Neural cell (in vitro differentiated cells): ENCODE results near the gene DEFB121. TPM values are rescaled to one million over a fixed set of nuclear protein-coding genes. Genes with fewer than 3 reads are reported as not detected.

Source experiments
- H2AFZ ChIP-seq: fragments of 200-600, 300-800 bp; sonication (generic), shearing (Covaris generic); 2 replicates; pipeline ENCODE4 v1.6.0; 2014; ENCODE audit warnings: low read depth, mild to moderate bottlenecking, antibody characterized with exemption, low read length, moderate library complexity
- H3F3A ChIP-seq: fragments of 200-600 bp; shearing (Covaris generic); 2 replicates; pipeline ENCODE4 v1.6.1; 2016; ENCODE audit warnings: mild to moderate bottlenecking, moderate library complexity, mixed read lengths, antibody characterized with exemption, low read length; ENCODE audit not compliant: insufficient read depth, poor library complexity, severe bottlenecking
- H3K27ac ChIP-seq: fragments of 200-600, 300-800 bp; sonication (generic), shearing (Covaris generic); 2 replicates; pipeline ENCODE4 v1.5.1; 2014; ENCODE audit warnings: mild to moderate bottlenecking, low read length, moderate library complexity
- H3K27me3 ChIP-seq: fragments of 300-800, 200-600 bp; sonication (generic), shearing (Covaris generic); 2 replicates; pipeline ENCODE4 v1.6.0; 2014; ENCODE audit warnings: mild to moderate bottlenecking, low read depth, low read length, moderate library complexity; ENCODE audit not compliant: insufficient read depth
- H3K36me3 ChIP-seq: fragments of 300-800, 200-600 bp; sonication (generic), shearing (Covaris generic); 2 replicates; pipeline ENCODE4 v1.5.1; 2014; ENCODE audit warnings: mild to moderate bottlenecking, antibody characterized with exemption, low read length, moderate library complexity; ENCODE audit not compliant: insufficient read depth
- H3K4me2 ChIP-seq: fragments of 300-800, 200-600 bp; sonication (generic), shearing (Covaris generic); 2 replicates; pipeline ENCODE4 v1.6.0; 2014; ENCODE audit warnings: mild to moderate bottlenecking, low read length
- H3K4me3 ChIP-seq: fragments of 300-800, 200-600 bp; sonication (generic), shearing (Covaris generic); 2 replicates; pipeline ENCODE4 v1.5.1; 2014; ENCODE audit warnings: mild to moderate bottlenecking, low read length, moderate library complexity
- H3K79me2 ChIP-seq: fragments of 200-600 bp; shearing (Covaris generic); replicated peaks from 2 replicates; pipeline ENCODE4 v1.6.0; 2014; ENCODE audit warnings: mild to moderate bottlenecking, low read length, moderate library complexity; ENCODE audit not compliant: insufficient read depth
- H3K9ac ChIP-seq: fragments of 300-800, 200-600 bp; sonication (generic), shearing (Covaris generic); 2 replicates; pipeline ENCODE4 v1.6.1; 2016; ENCODE audit warnings: mild to moderate bottlenecking, low read length, mixed read lengths
- H3K9me2 ChIP-seq: fragments of 200-600 bp; shearing (Covaris generic); 2 replicates; pipeline ENCODE4 v1.6.1; 2016; ENCODE audit warnings: mild to moderate bottlenecking, low read length, mixed read lengths; ENCODE audit not compliant: insufficient read depth
- H3K9me3 ChIP-seq: fragments of 200-600, 300-800 bp; sonication (generic), shearing (Covaris generic); 2 replicates; pipeline ENCODE4 v1.6.1; 2016; ENCODE audit warnings: mild to moderate bottlenecking, mixed run types, low read length, moderate library complexity, mixed read lengths
- H4K20me1 ChIP-seq: fragments of 200-600 bp; shearing (Covaris generic); 2 replicates; pipeline ENCODE4 v1.6.1; 2016; ENCODE audit warnings: mild to moderate bottlenecking, mixed run types; ENCODE audit not compliant: insufficient read depth
- EP300 ChIP-seq: fragments of 450-650 bp; conservative IDR thresholded peaks from 2 replicates; pipeline ENCODE4 v1.6.1; 2014; ENCODE audit warnings: antibody characterized with exemption, mild to moderate bottlenecking, moderate library complexity; ENCODE audit not compliant: poor library complexity, severe bottlenecking
- EZH2 ChIP-seq: fragments of 200-600, 300-800 bp; shearing (Covaris generic), sonication (generic); IDR thresholded peaks from 2 replicates; pipeline ENCODE4 v1.6.1; 2014; ENCODE audit warnings: antibody characterized with exemption, low read length, borderline replicate concordance, mild to moderate bottlenecking; ENCODE audit not compliant: insufficient read depth, poor library complexity, severe bottlenecking
- MXI1 ChIP-seq: fragments of 450-650 bp; conservative IDR thresholded peaks from 2 replicates; pipeline ENCODE4 v1.6.1; 2014; ENCODE audit warnings: antibody characterized with exemption, mild to moderate bottlenecking; ENCODE audit not compliant: poor library complexity, severe bottlenecking
- POLR2AphosphoS5 ChIP-seq: IDR thresholded peaks from 2 replicates; pipeline ENCODE4 v1.6.1; 2012
- RAD21 ChIP-seq: fragments of 450-650 bp; conservative IDR thresholded peaks from 2 replicates; pipeline ENCODE4 v1.6.1; 2014; ENCODE audit warnings: antibody characterized with exemption, mild to moderate bottlenecking, moderate library complexity
- SMC3 ChIP-seq: fragments of 450-650 bp; conservative IDR thresholded peaks from 2 replicates; pipeline ENCODE4 v1.6.1; 2014; ENCODE audit warnings: antibody characterized with exemption, mild to moderate bottlenecking, moderate library complexity; ENCODE audit not compliant: poor library complexity
- TAF1 ChIP-seq: IDR thresholded peaks from 2 replicates; pipeline ENCODE4 v1.6.1; 2012; ENCODE audit warnings: low read depth
- polyA plus RNA-seq: library from polyadenylated mRNA; depleted of rRNA; stranded (reverse); fragments of >200 nt; gene quantifications from 2 replicates; pipeline ENCODE4 v1.2.3, GENCODE V29; 2014
- TF ChIP-seq, protein P1 (sequence below): IDR thresholded peaks from 2 replicates; pipeline ENCODE4 v1.6.1; 2012; ENCODE audit warnings: borderline replicate concordance
- TF ChIP-seq, protein P2 (sequence below): fragments of 450-650 bp; IDR thresholded peaks from 2 replicates; pipeline ENCODE4 v1.5.1; 2014; ENCODE audit warnings: antibody characterized with exemption, mild to moderate bottlenecking, moderate library complexity; ENCODE audit not compliant: poor library complexity, severe bottlenecking

Gene DEFB121
- polyA plus RNA-seq, 1 donor from 2014 or later: not detected

DNA sequence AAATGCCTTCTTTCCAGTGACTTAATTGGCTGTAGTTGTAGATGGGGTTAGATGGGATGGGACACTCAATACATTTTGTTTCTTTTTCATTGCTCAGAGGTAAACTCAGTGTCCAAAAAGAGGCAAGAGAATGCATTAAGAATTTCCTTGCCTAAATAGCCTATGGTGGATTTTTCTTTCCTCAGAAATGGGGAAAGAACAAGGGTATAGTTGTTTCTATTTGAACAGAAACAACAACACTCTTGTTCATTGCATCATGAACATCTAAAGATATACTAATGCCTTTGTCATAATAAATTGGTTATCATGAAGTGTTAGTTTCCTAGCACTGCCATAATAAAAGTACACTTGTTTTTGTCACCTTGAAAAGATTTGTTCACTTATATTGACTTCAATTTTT is 19.8 kb upstream of the DEFB121 start:
- TF ChIP-seq, protein P1, sequence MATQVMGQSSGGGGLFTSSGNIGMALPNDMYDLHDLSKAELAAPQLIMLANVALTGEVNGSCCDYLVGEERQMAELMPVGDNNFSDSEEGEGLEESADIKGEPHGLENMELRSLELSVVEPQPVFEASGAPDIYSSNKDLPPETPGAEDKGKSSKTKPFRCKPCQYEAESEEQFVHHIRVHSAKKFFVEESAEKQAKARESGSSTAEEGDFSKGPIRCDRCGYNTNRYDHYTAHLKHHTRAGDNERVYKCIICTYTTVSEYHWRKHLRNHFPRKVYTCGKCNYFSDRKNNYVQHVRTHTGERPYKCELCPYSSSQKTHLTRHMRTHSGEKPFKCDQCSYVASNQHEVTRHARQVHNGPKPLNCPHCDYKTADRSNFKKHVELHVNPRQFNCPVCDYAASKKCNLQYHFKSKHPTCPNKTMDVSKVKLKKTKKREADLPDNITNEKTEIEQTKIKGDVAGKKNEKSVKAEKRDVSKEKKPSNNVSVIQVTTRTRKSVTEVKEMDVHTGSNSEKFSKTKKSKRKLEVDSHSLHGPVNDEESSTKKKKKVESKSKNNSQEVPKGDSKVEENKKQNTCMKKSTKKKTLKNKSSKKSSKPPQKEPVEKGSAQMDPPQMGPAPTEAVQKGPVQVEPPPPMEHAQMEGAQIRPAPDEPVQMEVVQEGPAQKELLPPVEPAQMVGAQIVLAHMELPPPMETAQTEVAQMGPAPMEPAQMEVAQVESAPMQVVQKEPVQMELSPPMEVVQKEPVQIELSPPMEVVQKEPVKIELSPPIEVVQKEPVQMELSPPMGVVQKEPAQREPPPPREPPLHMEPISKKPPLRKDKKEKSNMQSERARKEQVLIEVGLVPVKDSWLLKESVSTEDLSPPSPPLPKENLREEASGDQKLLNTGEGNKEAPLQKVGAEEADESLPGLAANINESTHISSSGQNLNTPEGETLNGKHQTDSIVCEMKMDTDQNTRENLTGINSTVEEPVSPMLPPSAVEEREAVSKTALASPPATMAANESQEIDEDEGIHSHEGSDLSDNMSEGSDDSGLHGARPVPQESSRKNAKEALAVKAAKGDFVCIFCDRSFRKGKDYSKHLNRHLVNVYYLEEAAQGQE: no peak
- TF ChIP-seq SMC3 (no peak), EP300 (no peak), TAF1 (no peak), RAD21 (no peak), POLR2AphosphoS5 (no peak), EZH2 (no peak), MXI1 (no peak)
- TF ChIP-seq, protein P2, sequence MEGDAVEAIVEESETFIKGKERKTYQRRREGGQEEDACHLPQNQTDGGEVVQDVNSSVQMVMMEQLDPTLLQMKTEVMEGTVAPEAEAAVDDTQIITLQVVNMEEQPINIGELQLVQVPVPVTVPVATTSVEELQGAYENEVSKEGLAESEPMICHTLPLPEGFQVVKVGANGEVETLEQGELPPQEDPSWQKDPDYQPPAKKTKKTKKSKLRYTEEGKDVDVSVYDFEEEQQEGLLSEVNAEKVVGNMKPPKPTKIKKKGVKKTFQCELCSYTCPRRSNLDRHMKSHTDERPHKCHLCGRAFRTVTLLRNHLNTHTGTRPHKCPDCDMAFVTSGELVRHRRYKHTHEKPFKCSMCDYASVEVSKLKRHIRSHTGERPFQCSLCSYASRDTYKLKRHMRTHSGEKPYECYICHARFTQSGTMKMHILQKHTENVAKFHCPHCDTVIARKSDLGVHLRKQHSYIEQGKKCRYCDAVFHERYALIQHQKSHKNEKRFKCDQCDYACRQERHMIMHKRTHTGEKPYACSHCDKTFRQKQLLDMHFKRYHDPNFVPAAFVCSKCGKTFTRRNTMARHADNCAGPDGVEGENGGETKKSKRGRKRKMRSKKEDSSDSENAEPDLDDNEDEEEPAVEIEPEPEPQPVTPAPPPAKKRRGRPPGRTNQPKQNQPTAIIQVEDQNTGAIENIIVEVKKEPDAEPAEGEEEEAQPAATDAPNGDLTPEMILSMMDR: no peak

GRCh38 chr20:31418307-31418706 is 12.3 kb upstream of the DEFB121 start:
- no peak overlapping the region for H2AFZ ChIP-seq
- no peak overlapping the region for H3K4me2 ChIP-seq
- TF ChIP-seq EP300 (no peak), MXI1 (no peak), SMC3 (no peak), EZH2 (no peak), TAF1 (no peak), RAD21 (no peak), POLR2AphosphoS5 (no peak)
- TF ChIP-seq, protein P1: no peak
- TF ChIP-seq, protein P2: no peak
- no peaks in the 10 kb centered on the region for H3K36me3 ChIP-seq
- no peak overlapping the region for H3K9ac ChIP-seq
- no peak overlapping the region for H3K27ac ChIP-seq
- no peak overlapping the region for H3K4me3 ChIP-seq
- no peaks in the 10 kb centered on the region for H4K20me1 ChIP-seq
- no peaks in the 10 kb centered on the region for H3K79me2 ChIP-seq
- no peaks in the 10 kb centered on the region for H3K27me3 ChIP-seq
- H3K9me3 ChIP-seq: no peaks in the 10 kb centered on the region
- H3F3A ChIP-seq: no peaks in the 10 kb centered on the region
- H3K9me2 ChIP-seq: no peaks in the 10 kb centered on the region

More for the DNA sequence above, 19.8 kb upstream of the DEFB121 start:
- H3K4me3 ChIP-seq: no peak overlapping the region
- H3F3A ChIP-seq: no peaks in the 10 kb centered on the region
- no peaks in the 10 kb centered on the region for H3K9me2 ChIP-seq
- H3K36me3 ChIP-seq: no peaks in the 10 kb centered on the region
- H2AFZ ChIP-seq: no peak overlapping the region
- H3K4me2 ChIP-seq: no peak overlapping the region
- H3K27ac ChIP-seq: no peak overlapping the region
- no peaks in the 10 kb centered on the region for H4K20me1 ChIP-seq
- H3K79me2 ChIP-seq: no peaks in the 10 kb centered on the region
- peaks cover 3% of the 10 kb centered on the region for H3K9me3 ChIP-seq
- H3K27me3 ChIP-seq: no peaks in the 10 kb centered on the region
- H3K9ac ChIP-seq: no peak overlapping the region
